Activated CD8-positive, alpha-beta memory T cell treated with anti-CD3 and anti-CD28 coated beads, Interleukin-2, amount 50 U/mL, for 4 hours (primary cell): Measurements from ENCODE around the gene STRIT1.

Source experiments
- DNase-seq: peaks from one replicate; pipeline ENCODE4 v3.0.0-alpha.2; 2020

Gene STRIT1

GRCh38 chr3:155293516-155293915, at the start of gene STRIT1:
Gene STRIT1 (minus strand): TSS chr3:155293683.
- no peak for DNase-seq

- DNase-seq: no peak
These were observed 48.9 kb upstream of the STRIT1 start for GRCh38 chr3:155342344-155342743.

- DNase-seq: no peak
These were observed 45.6 kb upstream of the STRIT1 start for GRCh38 chr3:155339052-155339451.

- DNase-seq: no peak
These were observed 42.4 kb upstream of the STRIT1 start for GRCh38 chr3:155335724-155336354.

GRCh38 chr3:155334914-155335723, 41.6 kb upstream of the STRIT1 start:
- no peak for DNase-seq

GRCh38 chr3:155334215-155334913, 40.9 kb upstream of the STRIT1 start:
- no peak for DNase-seq

GRCh38 chr3:155332716-155333115, 39.2 kb upstream of the STRIT1 start:
- no peak for DNase-seq

- no peak for DNase-seq
These were observed 37.6 kb upstream of the STRIT1 start for GRCh38 chr3:155331078-155331477.

GRCh38 chr3:155330370-155330769, 36.9 kb upstream of the STRIT1 start:
- no peak for DNase-seq

- no peak for DNase-seq
These were observed 36.1 kb upstream of the STRIT1 start for GRCh38 chr3:155329513-155330048.

- no peak for DNase-seq
These were observed 34.4 kb upstream of the STRIT1 start for GRCh38 chr3:155327871-155328270.

- no peak for DNase-seq
These were observed 33.9 kb upstream of the STRIT1 start for GRCh38 chr3:155327430-155327829.

GRCh38 chr3:155326901-155327300, 33.4 kb upstream of the STRIT1 start:
- DNase-seq: no peak

- DNase-seq: no peak
These were observed 32.8 kb upstream of the STRIT1 start for GRCh38 chr3:155326244-155326643.

- no peak for DNase-seq
These were observed 31.9 kb upstream of the STRIT1 start for GRCh38 chr3:155325263-155325835.

- no peak for DNase-seq
These were observed 29.7 kb upstream of the STRIT1 start for GRCh38 chr3:155323063-155323666.

- no peak for DNase-seq
These were observed 27.9 kb upstream of the STRIT1 start for GRCh38 chr3:155321418-155321817.

GRCh38 chr3:155320934-155321333, 27.5 kb upstream of the STRIT1 start:
- DNase-seq: no peak

GRCh38 chr3:155318740-155319139, 25.3 kb upstream of the STRIT1 start:
- DNase-seq: no peak

- no peak for DNase-seq
These were observed 23.7 kb upstream of the STRIT1 start for GRCh38 chr3:155317211-155317610.

GRCh38 chr3:155316426-155316825, 22.9 kb upstream of the STRIT1 start:
- no peak for DNase-seq

- DNase-seq: no peak
These were observed 20.4 kb upstream of the STRIT1 start for GRCh38 chr3:155313916-155314315.

- DNase-seq: no peak
These were observed 19.8 kb upstream of the STRIT1 start for GRCh38 chr3:155313300-155313699.
